OCI-LY1 (cell line): Measurements from ENCODE around the gene FKBP6.

Source experiments
- H2AFZ ChIP-seq: fragments of 200-600 bp; sonication (generic), shearing (Covaris generic); 2 replicates; pipeline ENCODE4 v1.6.0; 2014; ENCODE audit warnings: antibody characterized with exemption, mild to moderate bottlenecking, low read length
- H3F3A ChIP-seq: fragments of 200-600 bp; sonication (generic), shearing (Covaris generic); 2 replicates; pipeline ENCODE4 v1.6.0; 2014; ENCODE audit warnings: mild to moderate bottlenecking, antibody characterized with exemption, low read length, moderate library complexity; ENCODE audit not compliant: insufficient read depth
- H3K27ac ChIP-seq: fragments of 200-600 bp; sonication (generic); 2 replicates; pipeline ENCODE4 v1.5.1; 2014; ENCODE audit warnings: low read length, mixed run types, mild to moderate bottlenecking, low read depth; ENCODE audit not compliant: poor library complexity, severe bottlenecking
- H3K27me3 ChIP-seq: fragments of 200-600 bp; sonication (generic); 2 replicates; pipeline ENCODE4 v1.6.0; 2014; ENCODE audit warnings: antibody characterized with exemption, mild to moderate bottlenecking, low read length, moderate library complexity; ENCODE audit not compliant: insufficient read depth
- H3K36me3 ChIP-seq: fragments of 200-600 bp; sonication (generic); 2 replicates; pipeline ENCODE4 v1.6.1; 2014; ENCODE audit warnings: mild to moderate bottlenecking, antibody characterized with exemption, low read length, moderate library complexity, mixed read lengths; ENCODE audit not compliant: insufficient read depth
- H3K4me1 ChIP-seq: fragments of 200-600 bp; sonication (generic); 2 replicates; pipeline ENCODE4 v1.5.1; 2014; ENCODE audit warnings: mild to moderate bottlenecking, low read length, moderate library complexity; ENCODE audit not compliant: insufficient read depth, severe bottlenecking
- H3K4me2 ChIP-seq: fragments of 200-600 bp; sonication (generic), shearing (Covaris generic); 2 replicates; pipeline ENCODE4 v1.6.1; 2014; ENCODE audit warnings: low read length
- H3K4me3 ChIP-seq: fragments of 200-600 bp; sonication (generic); 2 replicates; pipeline ENCODE4 v1.5.1; 2014; ENCODE audit warnings: low read length, low read depth, mild to moderate bottlenecking, mixed read lengths; ENCODE audit not compliant: poor library complexity, severe bottlenecking
- H3K79me2 ChIP-seq: fragments of 200-600 bp; shearing (Covaris generic); 2 replicates; pipeline ENCODE4 v1.6.1; 2016; ENCODE audit warnings: mixed run types, low read length, mixed read lengths; ENCODE audit not compliant: insufficient read depth
- H3K9ac ChIP-seq: fragments of 200-600 bp; sonication (generic), shearing (Covaris generic); 2 replicates; pipeline ENCODE4 v1.6.1; 2014; ENCODE audit warnings: mild to moderate bottlenecking, low read length, mixed read lengths
- H3K9me2 ChIP-seq: fragments of 200-600 bp; sonication (generic), shearing (Covaris generic); 2 replicates; pipeline ENCODE4 v1.6.1; 2014; ENCODE audit warnings: low read depth, mild to moderate bottlenecking, low read length, mixed read lengths
- H3K9me3 ChIP-seq: fragments of 200-600 bp; shearing (Covaris generic); 2 replicates; pipeline ENCODE4 v1.6.1; 2014; ENCODE audit warnings: low read length, mixed read lengths
- H4K20me1 ChIP-seq: fragments of 200-600 bp; sonication (generic), shearing (Covaris generic); 2 replicates; pipeline ENCODE4 v1.6.0; 2016; ENCODE audit warnings: mild to moderate bottlenecking, low read length; ENCODE audit not compliant: insufficient read depth
- EZH2 ChIP-seq: fragments of 200-600 bp; sonication (generic), shearing (Covaris generic); IDR thresholded peaks from 2 replicates; pipeline ENCODE4 v1.8.0; 2017; ENCODE audit warnings: borderline replicate concordance, mixed run types, mild to moderate bottlenecking, antibody characterized with exemption, low read length, moderate library complexity, mixed read lengths
- TF ChIP-seq, protein P1 (sequence below): fragments of 200-600 bp; sonication (generic), shearing (Covaris generic); IDR thresholded peaks from 2 replicates; pipeline ENCODE4 v1.5.1; 2017; ENCODE audit warnings: mild to moderate bottlenecking, antibody characterized with exemption, low read length, moderate library complexity, mixed read lengths

The FKBP6 gene

DNA sequence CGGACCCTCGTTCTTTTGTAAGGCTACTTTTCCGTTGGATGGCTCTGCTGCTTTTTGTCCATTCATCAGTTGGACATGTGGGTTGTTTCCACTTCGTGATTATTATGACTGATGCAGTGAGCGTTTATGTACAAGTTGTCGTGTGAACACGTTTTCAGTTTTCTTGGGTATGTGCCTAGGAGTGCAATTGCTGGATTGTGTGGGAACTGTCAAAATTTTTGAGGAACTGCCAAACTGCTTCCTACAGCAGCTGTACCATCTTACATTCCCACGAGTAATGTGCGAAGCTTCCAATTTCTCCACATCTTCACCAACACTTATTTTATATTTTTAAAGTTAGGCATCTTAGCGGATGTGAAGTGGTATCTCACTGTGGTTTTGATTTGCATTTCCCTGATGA is 10.4 kb downstream of the FKBP6 start:
- Histone ChIP-seq H3K27ac (no peak overlapping the region), H3F3A (no peaks in the 10 kb centered on the region; the same call in 1 of the 2 replicates), H3K9me2 (no peaks in the 10 kb centered on the region), H3K4me1 (no peaks in the 10 kb centered on the region), H2AFZ (no peak overlapping the region), H4K20me1 (no peaks in the 10 kb centered on the region), H3K4me2 (no peak overlapping the region), H3K79me2 (no peaks in the 10 kb centered on the region), H3K27me3 (peaks cover 12% of the 10 kb centered on the region; the same call in 1 of the 2 replicates), H3K36me3 (no peaks in the 10 kb centered on the region), H3K9me3 (no peaks in the 10 kb centered on the region), H3K4me3 (no peak overlapping the region), H3K9ac (no peak overlapping the region)
- TF ChIP-seq EZH2: no peak
- TF ChIP-seq, protein P1, sequence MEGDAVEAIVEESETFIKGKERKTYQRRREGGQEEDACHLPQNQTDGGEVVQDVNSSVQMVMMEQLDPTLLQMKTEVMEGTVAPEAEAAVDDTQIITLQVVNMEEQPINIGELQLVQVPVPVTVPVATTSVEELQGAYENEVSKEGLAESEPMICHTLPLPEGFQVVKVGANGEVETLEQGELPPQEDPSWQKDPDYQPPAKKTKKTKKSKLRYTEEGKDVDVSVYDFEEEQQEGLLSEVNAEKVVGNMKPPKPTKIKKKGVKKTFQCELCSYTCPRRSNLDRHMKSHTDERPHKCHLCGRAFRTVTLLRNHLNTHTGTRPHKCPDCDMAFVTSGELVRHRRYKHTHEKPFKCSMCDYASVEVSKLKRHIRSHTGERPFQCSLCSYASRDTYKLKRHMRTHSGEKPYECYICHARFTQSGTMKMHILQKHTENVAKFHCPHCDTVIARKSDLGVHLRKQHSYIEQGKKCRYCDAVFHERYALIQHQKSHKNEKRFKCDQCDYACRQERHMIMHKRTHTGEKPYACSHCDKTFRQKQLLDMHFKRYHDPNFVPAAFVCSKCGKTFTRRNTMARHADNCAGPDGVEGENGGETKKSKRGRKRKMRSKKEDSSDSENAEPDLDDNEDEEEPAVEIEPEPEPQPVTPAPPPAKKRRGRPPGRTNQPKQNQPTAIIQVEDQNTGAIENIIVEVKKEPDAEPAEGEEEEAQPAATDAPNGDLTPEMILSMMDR: no peak

DNA sequence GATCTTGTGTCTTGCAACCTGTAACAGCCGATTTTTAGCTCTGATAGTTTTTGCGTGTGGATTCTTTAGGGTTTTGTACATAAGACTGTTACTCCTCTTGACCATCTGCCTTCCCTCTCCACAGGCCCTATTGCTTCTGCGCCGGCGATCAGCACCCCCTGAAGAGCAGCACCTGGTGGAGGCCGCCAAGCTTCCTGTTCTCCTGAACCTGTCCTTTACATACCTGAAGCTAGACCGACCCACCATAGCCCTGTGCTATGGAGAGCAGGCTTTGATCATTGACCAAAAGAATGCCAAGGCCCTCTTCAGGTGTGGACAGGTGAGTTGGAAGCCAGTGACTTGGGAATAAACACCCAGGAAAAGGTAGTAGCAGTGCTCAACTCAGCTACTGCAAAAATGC is 12.6 kb downstream of the FKBP6 start:
- Histone ChIP-seq H3K9me3 (no peaks in the 10 kb centered on the region), H3K9me2 (no peaks in the 10 kb centered on the region), H3K27ac (no peak overlapping the region), H3K27me3 (peaks cover 15% of the 10 kb centered on the region; the same call in 1 of the 2 replicates), H3K36me3 (no peaks in the 10 kb centered on the region), H3K79me2 (no peaks in the 10 kb centered on the region), H4K20me1 (no peaks in the 10 kb centered on the region), H3K4me2 (no peak overlapping the region), H2AFZ (no peak overlapping the region), H3K4me3 (no peak overlapping the region), H3K9ac (no peak overlapping the region), H3K4me1 (no peaks in the 10 kb centered on the region), H3F3A (no peaks in the 10 kb centered on the region; the same call in 1 of the 2 replicates)
- TF ChIP-seq EZH2: no peak
- TF ChIP-seq, protein P1: no peak

DNA sequence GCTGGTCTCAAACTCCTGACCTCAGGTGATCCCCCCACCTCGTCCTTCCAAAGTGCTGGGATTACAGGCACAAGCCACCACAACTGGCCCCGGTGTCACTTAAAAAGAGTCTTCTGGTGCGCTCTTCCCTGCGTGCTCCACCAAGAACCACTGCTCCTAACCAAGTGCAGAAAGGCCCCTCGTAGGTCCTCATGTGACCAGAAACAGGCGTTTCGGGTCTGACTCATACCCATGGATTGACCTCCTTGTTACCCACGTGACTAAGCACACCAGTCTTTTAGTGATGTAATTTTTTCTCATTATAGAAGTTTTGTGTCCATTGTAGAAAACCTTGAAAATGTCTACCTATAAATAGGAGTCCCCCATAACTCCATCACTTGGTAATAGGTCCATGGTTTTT is 13.9 kb downstream of the FKBP6 start:
- no peak overlapping the region for H3K9ac ChIP-seq
- peaks cover 13% of the 10 kb centered on the region; the same call in 1 of the 2 replicates for H3K27me3 ChIP-seq
- no peaks in the 10 kb centered on the region for H3K4me1 ChIP-seq
- H3K79me2 ChIP-seq: no peaks in the 10 kb centered on the region
- no peak overlapping the region for H3K27ac ChIP-seq
- no peaks in the 10 kb centered on the region; the same call in 1 of the 2 replicates for H3F3A ChIP-seq
- no peak overlapping the region for H3K4me2 ChIP-seq
- no peaks in the 10 kb centered on the region for H3K36me3 ChIP-seq
- H3K9me2 ChIP-seq: no peaks in the 10 kb centered on the region
- H3K4me3 ChIP-seq: no peak overlapping the region
- H4K20me1 ChIP-seq: no peaks in the 10 kb centered on the region
- H2AFZ ChIP-seq: no peak overlapping the region
- H3K9me3 ChIP-seq: no peaks in the 10 kb centered on the region
- TF ChIP-seq, protein P1: no peak
- no peak for TF ChIP-seq EZH2
